Tibial artery (tissue), 4 donors: Measurements from ENCODE around the gene TMEM273.

Source experiments
- DNase-seq, 2 donors: peaks; one replicate each; pipeline ENCODE4 v3.0.0-alpha.2; 2019
- H3K27ac ChIP-seq, 2 donors: fragments of 200-600 bp; sonication (generic) in 1 of 2; 1 replicate in 1 of 2; 2 replicates in 1 of 2; pipeline ENCODE4 v1.5.1; 2018 to 2019; ENCODE audit warnings: mild to moderate bottlenecking in 1 of 2
- H3K27me3 ChIP-seq, 2 donors: fragments of 200-600 bp; sonication (generic) in 1 of 2; one replicate each; pipeline versions ENCODE4 v1.5.1 to v1.6.0; 2016 to 2019
- H3K36me3 ChIP-seq, 3 donors: fragments of 200-600 bp; sonication (generic) in 2 of 3; one replicate each; pipeline ENCODE4 v1.5.1; 2016 to 2019; ENCODE audit warnings: mild to moderate bottlenecking in 2 of 3
- H3K4me1 ChIP-seq, 4 donors: fragments of 200-600 bp; sonication (generic) in 2 of 4; 1 replicate in 3 of 4; 2 replicates in 1 of 4; pipeline ENCODE4 v1.5.1; 2016 to 2019
- H3K4me3 ChIP-seq, 2 donors: fragments of 200-600 bp; sonication (generic) in 1 of 2; 1 replicate in 1 of 2; 2 replicates in 1 of 2; pipeline ENCODE4 v1.5.1; 2018 to 2019; ENCODE audit warnings: mild to moderate bottlenecking in 2 of 2
- H3K9me3 ChIP-seq, 3 donors: fragments of 200-600 bp; sonication (generic) in 1 of 3; one replicate each; pipeline ENCODE4 v1.5.1; 2016 to 2019
- intact Hi-C: fragments of 100-400 bp; cut with DNase I; formaldehyde crosslinking; loops from one replicate; pipeline ENCODE4 v1.15.0; 2023; ENCODE audit warnings: low total_unique reads
- TF ChIP-seq, protein P1 (sequence below), 2 experiments: fragments of 200-600 bp in 1 of 2; fragments of 450-650 bp in 1 of 2; IDR thresholded peaks; one replicate each; pipeline ENCODE4 v1.5.1; 2017 to 2019; ENCODE audit warnings: antibody characterized with exemption in 2 of 2, mild to moderate bottlenecking in 1 of 2, moderate library complexity in 1 of 2

Gene TMEM273

DNA sequence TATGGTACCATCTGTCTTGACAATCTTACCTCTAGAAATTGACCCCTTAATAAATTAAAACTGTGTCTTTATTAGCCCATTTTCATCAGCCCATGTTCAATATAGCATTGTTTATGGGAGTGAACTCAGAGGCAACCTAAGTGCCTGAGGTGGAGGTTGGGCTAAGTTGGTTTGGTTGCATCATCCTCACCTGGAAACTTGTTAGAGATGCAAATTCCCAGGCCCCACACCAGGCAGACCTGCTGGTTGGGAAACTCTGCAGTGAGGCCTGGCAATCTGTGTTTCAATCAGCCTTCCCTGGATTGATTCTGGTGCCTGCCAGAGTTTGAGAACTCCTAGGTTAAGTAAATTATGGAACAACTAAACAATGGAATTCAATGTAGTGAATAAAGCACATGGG is 44.9 kb downstream of the TMEM273 start:
- TF ChIP-seq, protein P1, sequence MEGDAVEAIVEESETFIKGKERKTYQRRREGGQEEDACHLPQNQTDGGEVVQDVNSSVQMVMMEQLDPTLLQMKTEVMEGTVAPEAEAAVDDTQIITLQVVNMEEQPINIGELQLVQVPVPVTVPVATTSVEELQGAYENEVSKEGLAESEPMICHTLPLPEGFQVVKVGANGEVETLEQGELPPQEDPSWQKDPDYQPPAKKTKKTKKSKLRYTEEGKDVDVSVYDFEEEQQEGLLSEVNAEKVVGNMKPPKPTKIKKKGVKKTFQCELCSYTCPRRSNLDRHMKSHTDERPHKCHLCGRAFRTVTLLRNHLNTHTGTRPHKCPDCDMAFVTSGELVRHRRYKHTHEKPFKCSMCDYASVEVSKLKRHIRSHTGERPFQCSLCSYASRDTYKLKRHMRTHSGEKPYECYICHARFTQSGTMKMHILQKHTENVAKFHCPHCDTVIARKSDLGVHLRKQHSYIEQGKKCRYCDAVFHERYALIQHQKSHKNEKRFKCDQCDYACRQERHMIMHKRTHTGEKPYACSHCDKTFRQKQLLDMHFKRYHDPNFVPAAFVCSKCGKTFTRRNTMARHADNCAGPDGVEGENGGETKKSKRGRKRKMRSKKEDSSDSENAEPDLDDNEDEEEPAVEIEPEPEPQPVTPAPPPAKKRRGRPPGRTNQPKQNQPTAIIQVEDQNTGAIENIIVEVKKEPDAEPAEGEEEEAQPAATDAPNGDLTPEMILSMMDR (IDR thresholded peaks at IDR 0.05), result no peak
- DNase-seq, result no peak
- Histone ChIP-seq H3K9me3 (peaks cover 0 to 14% (median 0%) of the 10 kb centered on the region in 3 donors), H3K4me3 (no peak overlapping the region), H3K27ac (no peak overlapping the region), H3K4me1 (peaks cover 0 to 14% (median 5%) of the 10 kb centered on the region in 4 donors), H3K27me3 (no peaks in the 10 kb centered on the region), H3K36me3 (no peaks in the 10 kb centered on the region)
- intact Hi-C loops, result no loop called here

DNA sequence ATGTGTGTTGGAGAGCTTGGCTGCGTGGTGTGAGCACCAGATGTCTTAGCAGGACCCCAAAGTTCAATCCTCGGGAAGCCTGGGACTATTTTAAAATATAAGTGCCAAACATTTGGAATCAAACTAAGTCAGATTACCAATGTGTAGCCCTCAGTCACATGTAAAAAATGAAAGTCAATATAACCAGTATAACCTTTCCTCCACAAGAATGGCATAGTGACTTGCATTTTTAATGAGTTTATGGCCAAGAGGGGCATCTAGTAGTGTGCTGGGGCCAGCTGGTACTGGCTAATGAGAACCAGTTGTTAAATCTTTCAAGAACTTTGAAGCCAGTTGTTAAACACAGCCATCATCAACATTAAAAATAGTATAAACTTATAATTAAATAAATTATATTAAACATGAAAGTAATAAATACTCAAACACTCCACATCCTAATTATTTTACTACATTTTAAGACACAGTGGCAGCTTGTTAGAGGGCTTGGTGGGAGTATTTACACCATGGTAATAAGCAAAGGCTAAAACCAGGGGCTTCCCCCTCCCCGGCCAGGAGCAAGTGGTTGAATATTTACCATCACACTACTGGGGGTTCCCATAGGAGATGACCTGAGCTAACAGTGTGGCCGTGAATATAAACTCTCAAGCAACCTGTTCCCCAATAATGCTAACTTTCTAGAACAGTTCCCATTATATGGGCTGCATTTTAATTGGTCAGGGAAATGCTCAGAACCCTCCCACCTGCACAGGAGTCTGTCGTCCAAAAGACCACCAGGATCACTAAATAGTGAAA is 46.5 kb downstream of the TMEM273 start:
- no peaks in the 10 kb centered on the region for H3K36me3 ChIP-seq
- H3K27ac ChIP-seq, result no peak overlapping the region
- H3K27me3 ChIP-seq, result no peaks in the 10 kb centered on the region
- H3K4me3 ChIP-seq, result no peak overlapping the region
- TF ChIP-seq, protein P1 (IDR thresholded peaks at IDR 0.05), result no peak
- H3K4me1 ChIP-seq, result peaks cover 0 to 14% (median 5%) of the 10 kb centered on the region in 4 donors
- no peak for DNase-seq
- H3K9me3 ChIP-seq, result peaks cover 0 to under 1% (median 0%) of the 10 kb centered on the region in 3 donors
- intact Hi-C loops, result no loop called here

- no peak overlapping the region for H3K27ac ChIP-seq
Observed at GRCh38 chr10:49140304-49141177, 47.6 kb downstream of the TMEM273 start.

GRCh38 chr10:49139846-49140195 is 48.4 kb downstream of the TMEM273 start:
- Histone ChIP-seq H3K27ac (no peak overlapping the region), H3K27me3 (no peaks in the 10 kb centered on the region)
- DNase-seq, result no peak

More at GRCh38 chr10:49140304-49141177, 47.6 kb downstream of the TMEM273 start:
- H3K36me3 ChIP-seq, result no peaks in the 10 kb centered on the region
- DNase-seq, result no peak
- H3K27me3 ChIP-seq, result no peaks in the 10 kb centered on the region
- intact Hi-C loops, result no loop called here
- H3K9me3 ChIP-seq, result no peaks in the 10 kb centered on the region
- H3K4me1 ChIP-seq, result peaks cover 0 to 26% (median 8%) of the 10 kb centered on the region in 4 donors
- TF ChIP-seq, protein P1 (IDR thresholded peaks at IDR 0.05), result no peak
- no peak overlapping the region for H3K4me3 ChIP-seq

More at GRCh38 chr10:49139846-49140195, 48.4 kb downstream of the TMEM273 start:
- H3K4me1 ChIP-seq, result peaks cover 0 to 30% (median 8%) of the 10 kb centered on the region in 4 donors
- H3K4me3 ChIP-seq, result no peak overlapping the region
- TF ChIP-seq, protein P1 (IDR thresholded peaks at IDR 0.05), result no peak
- no peaks in the 10 kb centered on the region for H3K36me3 ChIP-seq
- intact Hi-C loops, result no loop called here
- H3K9me3 ChIP-seq, result no peaks in the 10 kb centered on the region
